Measurements from ENCODE around the gene PLEKHM1.
"Not testable (repeated sequence)": the region's sequence is repeated elsewhere in the genome, so short reads cannot be mapped to it uniquely, and the experiment has no call there.

PLEKHM1 gene

DNA sequence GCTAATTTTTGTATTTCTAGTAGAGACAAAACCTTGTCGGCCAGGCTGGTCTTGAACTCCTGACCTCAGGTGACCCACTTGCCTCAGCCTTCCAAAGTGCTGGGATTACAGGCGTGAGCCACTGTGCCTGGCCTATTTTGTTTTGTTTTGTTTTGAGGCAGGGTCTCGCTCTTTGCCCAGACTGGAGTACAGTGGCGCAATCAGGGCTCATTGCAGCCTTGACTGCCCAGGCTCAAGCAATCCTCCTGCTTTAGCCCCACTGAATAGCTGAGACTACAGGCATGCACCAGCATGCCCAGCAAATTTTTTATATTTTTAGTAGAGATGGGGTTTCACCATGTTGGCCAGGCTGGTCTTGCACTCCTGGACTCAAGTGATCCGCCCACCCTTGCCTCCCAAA is 30.1 kb downstream of the PLEKHM1 start:
- DNase-seq: not testable (repeated sequence)

GRCh38 chr17:45454341-45454740 is 36.2 kb downstream of the PLEKHM1 start:
- DNase-seq: not testable (repeated sequence)

DNA sequence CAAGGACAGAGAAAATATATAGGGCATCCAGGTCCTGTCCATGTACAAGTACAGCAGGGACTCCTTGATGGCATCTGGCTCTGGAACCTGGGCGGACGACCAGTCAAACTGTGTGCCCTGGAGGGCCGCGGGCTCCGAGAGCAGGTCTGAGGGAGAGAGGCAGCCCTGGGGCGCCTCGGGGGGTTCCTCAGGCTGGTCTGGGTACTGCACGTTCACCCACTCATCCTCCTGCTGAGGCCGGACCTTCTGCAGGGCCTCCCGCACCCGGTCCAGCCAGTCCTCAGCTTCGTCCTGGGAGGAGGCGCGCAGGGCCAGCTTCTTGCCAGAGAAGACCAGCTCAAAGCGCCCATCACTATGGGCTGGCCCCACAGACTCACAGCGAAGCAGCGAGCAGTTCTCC is 36.8 kb downstream of the PLEKHM1 start:
- not testable (repeated sequence) for DNase-seq

GRCh38 chr17:45453225-45453534 is 37.3 kb downstream of the PLEKHM1 start:
- not testable (repeated sequence) for DNase-seq

DNA sequence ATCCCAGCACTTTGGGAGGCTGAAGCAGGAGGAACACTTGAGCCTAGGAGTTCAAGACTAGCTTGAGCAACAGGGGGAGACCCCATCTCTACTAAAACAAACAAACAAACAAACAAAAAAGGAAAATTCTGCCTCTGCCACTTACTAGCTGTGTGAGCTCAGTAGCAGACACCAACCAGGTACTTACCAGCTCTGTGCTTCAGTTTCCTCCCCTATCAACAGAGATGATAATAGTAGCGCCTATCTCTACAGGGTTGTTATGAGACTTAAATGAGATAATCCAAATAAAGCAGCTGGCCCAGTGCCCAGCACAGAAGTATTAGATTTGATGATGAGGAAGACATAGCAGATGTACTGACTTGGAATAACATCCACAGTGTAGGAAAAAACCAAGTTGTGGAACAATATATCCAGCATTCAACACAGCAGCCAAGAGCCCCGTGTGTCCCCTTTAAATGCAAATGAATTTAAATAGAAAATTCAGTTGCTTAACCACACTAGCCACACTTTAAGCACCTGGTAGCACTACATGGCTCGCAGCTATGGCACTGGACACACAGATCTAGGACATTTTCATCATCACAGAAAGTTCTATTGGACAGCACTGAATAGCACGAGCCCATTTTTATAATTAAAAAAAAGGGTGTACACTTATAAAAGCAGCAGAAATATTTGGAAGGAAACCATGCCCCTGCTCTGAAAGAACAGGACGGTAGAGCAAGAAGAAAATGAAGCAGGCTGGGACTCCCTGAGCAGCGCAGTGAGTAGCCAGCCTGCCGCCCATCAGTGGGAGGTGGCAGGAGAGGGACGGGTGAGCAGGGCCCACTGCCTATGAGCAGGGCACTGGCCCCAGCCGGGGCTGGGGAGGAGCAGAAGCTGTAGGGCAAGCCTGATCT is 37.9 kb downstream of the PLEKHM1 start:
- DNase-seq: not testable (repeated sequence)

DNA sequence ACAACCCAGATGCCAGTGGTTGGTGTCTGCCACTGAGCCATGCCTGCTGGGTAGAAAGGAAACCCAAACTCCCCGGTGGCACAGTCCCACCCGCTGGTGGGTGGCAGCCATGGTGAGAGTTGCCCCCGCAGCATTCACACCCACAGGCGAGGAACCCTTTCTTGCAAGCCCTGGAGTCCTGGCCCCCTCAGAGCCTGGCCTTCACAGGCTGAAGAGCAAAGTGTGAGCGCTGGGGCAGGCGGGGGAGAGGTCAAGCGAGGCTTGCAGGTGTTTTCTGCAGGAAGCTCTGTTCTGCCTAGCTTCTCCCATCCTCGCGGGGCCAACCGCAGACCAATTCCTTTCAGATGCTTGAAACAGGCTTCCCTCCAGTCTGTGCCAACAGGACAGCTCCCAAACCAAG is 38.9 kb downstream of the PLEKHM1 start:
- DNase-seq: not testable (repeated sequence)

DNA sequence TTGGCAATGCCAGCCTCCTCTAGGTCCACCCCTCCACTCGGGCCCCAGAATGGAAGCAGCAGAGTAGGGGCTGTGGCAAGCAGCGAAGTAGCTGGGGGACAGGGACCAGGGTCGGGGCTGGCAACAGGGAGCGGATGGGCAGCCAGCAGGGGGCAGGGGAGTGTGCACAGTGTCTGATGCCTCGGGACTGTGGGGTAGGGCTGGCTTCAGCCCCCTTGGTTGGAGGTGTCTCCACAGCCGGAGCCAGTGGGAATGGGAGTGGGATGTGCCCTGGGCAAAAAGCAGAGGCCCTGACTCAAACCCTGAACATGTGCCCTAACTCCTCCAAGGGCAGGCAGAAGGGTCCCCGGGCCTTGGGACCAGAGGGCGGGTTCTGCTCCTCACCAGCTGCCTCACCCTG is 39.4 kb downstream of the PLEKHM1 start:
- DNase-seq: no peak

DNA sequence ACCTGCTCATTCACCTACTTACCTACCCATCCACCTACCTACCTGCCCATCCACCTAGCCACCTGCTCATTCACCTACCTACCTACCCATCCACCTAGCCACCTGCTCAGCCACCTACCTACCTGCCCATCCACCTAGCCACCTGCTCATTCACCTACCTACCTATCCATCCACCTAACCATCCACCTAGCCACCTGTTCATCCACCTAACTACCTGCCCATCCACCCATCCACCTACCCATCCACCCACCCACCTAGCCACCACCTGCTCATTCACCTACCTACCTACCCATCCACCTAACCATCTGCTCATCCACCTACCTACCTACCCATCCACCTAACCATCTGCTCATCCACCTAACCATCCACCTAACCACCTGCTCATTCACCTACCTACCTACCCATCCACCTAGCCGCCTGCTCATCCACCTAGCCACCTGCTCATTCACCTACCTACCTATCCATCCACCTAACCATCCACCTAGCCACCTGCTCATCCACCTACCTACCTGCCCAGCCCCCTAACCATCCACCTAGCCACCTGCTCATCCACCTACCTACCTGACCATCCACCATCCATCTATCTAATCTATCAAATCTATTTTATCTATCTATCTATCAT is 40.7 kb downstream of the PLEKHM1 start:
- not testable (repeated sequence) for DNase-seq

DNA sequence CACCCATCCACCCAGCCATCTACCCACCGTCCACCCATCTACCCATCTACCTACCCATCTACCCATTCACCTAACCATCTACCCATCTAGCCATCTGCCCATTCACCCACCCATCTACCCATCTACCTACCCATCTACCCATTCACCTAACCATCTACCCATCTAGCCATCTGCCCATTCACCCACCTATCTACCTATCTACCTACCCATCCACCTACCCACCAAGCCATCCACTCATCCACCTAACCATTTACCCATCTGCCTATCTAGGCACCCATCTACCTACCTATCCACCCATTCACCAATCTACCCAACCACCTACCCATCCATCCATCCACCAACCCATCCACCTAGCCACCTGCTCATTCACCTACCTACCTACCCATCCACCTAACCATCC is 41.3 kb downstream of the PLEKHM1 start:
- not testable (repeated sequence) for DNase-seq

DNA sequence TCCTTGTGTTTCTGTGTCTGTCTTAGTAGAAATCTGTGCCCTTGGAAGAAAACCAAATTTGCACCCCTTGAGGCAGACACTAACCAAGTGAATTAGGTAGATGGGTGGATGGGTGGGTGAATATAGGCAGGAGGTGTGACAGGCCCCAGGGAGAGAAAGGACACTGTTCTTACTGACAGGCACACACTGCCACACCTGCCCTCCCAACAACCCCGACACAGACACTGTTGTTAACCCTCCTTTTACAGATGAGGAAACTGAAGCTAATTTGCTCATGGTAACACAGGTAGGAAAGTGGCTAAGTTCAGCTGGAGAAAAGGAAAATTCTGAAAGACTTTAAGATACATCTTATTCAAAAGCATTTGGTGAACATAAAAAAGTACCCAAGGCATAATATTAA is 42.0 kb downstream of the PLEKHM1 start:
- DNase-seq: not testable (repeated sequence)

DNA sequence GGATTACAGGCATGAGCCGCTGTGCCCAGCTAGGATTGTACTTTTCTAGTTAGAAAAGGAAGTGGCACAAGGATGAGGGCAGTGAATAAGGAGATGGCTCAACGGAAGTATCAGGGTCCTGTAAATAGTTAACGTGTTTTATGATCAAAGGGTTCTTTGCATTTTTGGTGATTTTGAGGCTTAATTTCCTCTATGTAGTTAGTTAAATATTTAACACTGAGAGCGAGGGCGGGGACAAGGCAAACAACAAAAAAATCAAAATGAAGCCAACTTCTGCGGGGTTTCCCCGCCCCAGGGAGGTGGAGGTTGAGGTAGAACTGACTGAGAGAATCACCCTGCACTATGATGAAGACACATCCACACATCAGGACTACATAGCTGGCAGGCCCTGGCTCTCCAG is 42.5 kb downstream of the PLEKHM1 start:
- not testable (repeated sequence) for DNase-seq

GRCh38 chr17:45447650-45448049 is 42.9 kb downstream of the PLEKHM1 start:
- not testable (repeated sequence) for DNase-seq

GRCh38 chr17:45446872-45447625 is 43.5 kb downstream of the PLEKHM1 start:
- not testable (repeated sequence) for DNase-seq

- not testable (repeated sequence) for DNase-seq
Observed at GRCh38 chr17:45445901-45446743, 44.4 kb downstream of the PLEKHM1 start.

GRCh38 chr17:45444856-45445820 is 45.4 kb downstream of the PLEKHM1 start:
- not testable (repeated sequence) for DNase-seq

- DNase-seq: not testable (repeated sequence)
Observed at GRCh38 chr17:45444301-45444700, 46.2 kb downstream of the PLEKHM1 start.

DNA sequence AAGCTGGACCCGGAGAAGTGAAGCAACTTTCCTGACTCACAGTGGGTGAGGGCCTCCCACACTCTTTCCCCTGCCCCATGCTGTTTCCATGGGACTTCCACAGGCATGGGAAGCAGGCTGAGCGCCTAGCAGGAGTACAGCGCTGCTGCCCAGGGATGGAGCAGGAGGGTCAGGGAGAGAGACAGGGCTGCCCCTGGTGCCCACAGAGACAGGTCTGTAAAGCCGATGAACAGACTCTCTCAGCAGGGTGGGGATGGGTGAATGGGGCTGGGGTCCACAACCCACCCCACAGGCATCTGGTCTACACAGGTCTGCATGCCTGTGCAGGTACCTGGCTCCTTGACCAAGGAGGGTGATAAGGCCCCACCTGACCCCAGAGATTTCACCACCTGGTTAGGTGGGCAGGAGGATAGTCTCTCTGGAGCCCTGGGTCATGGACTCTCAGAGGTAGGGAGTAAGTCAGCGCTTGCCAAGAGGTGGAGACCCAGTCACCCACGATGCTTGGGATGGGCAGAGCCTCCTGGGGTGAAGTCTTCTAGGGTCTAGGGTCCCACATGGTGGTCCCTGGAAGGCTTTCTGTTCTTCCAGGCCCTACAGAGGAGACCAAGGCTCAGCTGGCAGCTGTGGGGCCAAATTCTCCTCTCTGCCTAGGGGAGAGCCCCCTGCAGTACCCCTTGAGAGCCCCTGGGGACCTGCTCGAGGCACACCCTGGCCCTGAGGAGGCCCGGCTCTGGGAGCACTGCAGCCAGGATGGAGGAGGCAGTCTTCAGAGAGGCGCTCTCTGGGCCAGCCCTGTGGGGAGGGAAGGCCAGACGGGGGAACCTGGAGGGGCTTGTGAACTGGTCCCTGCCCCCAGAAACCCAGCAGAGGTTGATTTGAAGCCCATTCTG is 46.9 kb downstream of the PLEKHM1 start:
- DNase-seq: not testable (repeated sequence)

DNA sequence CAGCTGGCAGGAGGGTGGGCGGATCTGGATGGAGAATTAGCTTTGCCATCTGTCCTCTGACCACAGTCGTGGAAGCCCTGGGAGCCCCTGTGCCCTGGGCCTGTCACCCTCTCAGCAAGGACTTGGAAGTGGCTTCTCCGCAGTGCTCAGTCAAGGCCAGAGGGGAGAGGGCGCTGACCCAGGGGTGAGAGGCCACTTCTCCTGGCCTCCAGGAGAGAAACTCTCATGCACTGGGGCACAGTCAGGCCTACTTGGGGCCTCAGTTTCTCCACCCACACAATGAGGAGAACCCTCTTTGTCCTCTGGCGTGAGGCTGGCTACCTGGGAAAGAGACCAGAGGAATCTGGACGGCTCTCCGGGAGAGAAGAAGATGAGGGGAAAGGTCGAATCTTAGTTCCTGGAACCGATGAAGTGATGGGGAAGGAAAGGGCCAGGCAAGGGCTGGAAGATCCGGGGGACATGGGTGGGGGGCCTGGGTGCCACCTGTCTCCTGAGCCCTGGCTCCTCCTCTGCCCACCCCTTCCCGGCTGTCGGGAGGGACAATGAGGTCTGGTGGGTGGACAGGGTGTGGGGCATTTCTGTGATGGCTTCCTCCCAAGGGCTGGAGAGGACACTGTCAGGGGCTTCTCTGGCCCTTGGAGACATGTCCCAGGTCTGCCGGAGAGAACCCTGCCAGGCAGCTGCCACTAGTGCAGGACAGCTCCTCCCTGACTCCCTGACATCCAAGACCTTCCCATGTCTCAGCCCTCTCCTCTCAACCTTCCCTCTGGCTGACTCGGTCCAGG is 48.8 kb downstream of the PLEKHM1 start:
- no peak for DNase-seq

DNA sequence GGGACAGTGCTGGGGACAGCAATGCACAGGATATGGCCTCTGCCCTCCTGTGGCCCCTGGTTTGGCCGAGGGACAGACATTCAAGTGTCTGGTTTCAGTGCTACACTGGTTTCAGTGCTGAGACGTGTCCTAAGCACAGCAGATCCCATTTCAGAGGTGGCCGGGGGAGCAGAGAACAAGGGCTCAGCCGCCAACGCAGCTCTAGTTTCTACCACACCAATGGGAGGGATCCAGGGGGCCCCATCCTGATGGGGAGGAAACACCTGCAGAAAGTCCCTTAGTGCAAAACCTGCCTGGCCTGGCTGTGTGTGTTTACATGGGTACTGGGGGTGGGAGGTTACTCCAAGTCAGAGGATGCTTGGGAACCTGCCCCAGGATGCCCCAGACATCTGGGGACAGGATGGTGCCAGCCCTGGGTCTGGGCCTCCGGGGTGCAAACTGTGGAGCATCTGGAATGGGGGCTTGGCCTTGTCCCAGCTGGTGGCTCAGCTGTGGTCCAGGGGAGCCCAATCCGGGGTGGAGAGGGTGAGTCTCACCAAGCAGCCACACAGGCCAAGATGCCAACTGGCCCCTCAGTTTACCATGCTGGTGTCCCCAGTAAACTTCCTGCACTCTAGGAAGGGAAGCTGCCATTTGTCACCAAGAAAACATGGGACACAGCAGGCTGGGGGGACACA is 49.5 kb downstream of the PLEKHM1 start:
- not testable (repeated sequence) for DNase-seq
